IPS-NIHi7 (cell line): ENCODE results near the gene ACTG1.
A peak's percentile ranks its signal among the peaks of the same experiment; 100 is the strongest.

Experiments
- DNase-seq: peaks from one replicate; pipeline ENCODE4 v3.0.0; 2012; ENCODE audit warnings: mixed read lengths; ENCODE audit errors: extremely low spot score

ACTG1 gene

DNA sequence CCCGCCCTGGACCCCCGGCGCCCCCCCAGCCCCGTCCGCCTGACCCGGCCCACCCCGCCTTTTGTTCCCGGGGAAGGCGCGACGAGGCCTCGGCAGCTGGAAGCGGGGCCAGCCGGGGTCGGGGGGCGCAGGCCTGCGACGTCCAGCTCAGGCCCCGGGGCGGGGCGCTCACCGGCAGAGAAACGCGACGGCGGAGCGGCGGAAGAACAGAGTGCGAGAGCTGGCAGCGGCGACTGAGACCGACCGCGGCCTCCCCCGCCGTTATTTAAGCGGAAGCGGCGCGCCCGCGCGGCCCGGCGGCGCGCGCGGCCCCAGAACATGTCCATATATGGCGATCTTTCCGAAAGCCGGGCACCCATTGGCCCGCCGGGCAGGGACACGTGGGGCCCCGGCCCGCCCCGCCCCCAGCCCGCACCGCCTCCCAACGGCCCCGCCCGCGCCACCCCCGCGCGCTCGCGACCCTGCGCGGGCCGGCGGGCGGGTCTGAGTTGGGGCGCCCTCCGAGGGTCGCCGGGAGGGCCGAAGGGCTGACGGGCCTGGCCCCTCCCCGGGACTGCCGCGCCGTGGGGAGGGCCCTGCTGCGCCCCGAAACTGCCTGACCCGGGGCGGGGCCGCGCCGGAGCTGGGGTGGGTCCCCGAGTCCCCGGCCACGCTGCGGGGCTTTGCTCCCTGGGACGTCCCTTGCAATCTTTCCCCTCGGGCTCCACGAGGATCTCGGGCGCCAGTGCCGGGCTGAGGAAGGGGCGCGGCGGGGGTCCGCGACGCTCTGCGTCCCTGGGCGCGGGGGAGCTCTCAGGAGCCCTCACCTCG, at the start of gene ACTG1:
TSS of gene ACTG1 (minus strand) at position 238 of the 810 bp plus-strand sequence. CDS start 445 bp downstream, outside the sequence.
- DNase-seq: peak; percentile 83

DNA sequence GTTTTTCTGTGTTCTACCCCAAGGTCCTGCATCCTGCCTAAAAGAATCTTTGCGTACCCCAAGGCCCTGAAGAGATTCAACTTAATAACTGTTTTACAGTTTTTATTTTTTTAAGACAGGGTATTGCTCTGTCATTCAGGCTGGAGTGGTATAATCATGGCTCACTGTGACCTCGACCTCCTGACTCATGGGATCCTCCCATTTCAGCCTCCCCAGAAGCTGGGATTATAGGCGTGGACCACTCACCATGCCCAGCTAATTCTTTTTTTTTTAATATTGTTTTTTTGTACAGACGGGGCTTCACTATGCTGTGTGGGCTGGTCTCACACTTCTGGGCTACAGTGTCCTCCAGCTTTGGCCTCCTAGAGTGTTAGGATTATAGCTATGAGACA, 48.9 kb upstream of the ACTG1 start:
- no peak for DNase-seq

GRCh38 chr17:81558941-81559806, 46.6 kb upstream of the ACTG1 start:
- DNase-seq: no peak

DNA sequence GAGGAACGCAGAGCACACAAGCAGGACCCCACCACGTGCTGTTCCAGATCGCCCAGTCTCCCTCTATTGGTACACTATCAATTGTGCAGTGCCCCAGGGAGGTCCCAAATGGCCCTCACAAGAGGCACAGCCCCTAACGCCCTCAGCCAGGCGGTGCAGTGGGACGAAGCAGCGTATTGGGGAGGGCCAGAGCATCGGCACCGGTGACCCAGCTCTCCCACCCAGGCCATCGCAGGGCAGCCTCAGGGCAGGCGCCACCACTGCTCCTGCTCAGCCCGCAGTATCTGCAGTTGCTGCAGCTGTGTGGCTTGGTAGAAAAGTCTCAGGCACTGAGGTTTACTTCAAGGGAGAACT, 45.5 kb upstream of the ACTG1 start:
- DNase-seq: no peak

GRCh38 chr17:81557276-81558114, 44.9 kb upstream of the ACTG1 start:
- DNase-seq: no peak

- DNase-seq: no peak
Observed at GRCh38 chr17:81556863-81557262, 44.3 kb upstream of the ACTG1 start.

DNA sequence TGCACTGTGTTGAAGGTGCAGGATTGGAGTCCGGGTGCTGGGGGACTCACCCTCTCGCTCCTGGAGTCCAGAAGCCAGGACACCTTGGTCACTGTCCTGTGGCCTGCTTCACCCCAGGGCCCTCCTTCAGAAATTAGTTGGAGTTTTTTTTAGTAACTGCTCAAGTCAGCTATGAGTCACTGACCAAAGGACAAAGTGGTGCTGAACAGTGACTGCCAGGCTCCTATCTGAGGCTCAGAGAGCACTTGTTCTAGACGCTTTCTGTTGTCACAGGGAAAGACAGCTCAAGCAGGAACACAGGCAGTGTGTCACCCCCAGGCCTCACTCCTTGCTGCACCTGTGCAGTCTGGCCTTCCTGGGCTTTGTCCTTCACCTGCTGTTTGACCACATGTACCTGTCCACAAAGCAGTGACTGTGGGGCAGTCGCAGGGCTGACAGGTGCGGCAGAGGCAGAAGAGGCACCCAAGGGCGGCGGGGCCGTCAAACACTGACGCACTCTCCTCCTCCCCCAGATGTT, 43.6 kb upstream of the ACTG1 start:
- DNase-seq: no peak

- no peak for DNase-seq
Observed at GRCh38 chr17:81553616-81554181, 41.1 kb upstream of the ACTG1 start.

- peak; percentile 92 for DNase-seq
Observed at GRCh38 chr17:81553018-81553615, 40.5 kb upstream of the ACTG1 start.

DNA sequence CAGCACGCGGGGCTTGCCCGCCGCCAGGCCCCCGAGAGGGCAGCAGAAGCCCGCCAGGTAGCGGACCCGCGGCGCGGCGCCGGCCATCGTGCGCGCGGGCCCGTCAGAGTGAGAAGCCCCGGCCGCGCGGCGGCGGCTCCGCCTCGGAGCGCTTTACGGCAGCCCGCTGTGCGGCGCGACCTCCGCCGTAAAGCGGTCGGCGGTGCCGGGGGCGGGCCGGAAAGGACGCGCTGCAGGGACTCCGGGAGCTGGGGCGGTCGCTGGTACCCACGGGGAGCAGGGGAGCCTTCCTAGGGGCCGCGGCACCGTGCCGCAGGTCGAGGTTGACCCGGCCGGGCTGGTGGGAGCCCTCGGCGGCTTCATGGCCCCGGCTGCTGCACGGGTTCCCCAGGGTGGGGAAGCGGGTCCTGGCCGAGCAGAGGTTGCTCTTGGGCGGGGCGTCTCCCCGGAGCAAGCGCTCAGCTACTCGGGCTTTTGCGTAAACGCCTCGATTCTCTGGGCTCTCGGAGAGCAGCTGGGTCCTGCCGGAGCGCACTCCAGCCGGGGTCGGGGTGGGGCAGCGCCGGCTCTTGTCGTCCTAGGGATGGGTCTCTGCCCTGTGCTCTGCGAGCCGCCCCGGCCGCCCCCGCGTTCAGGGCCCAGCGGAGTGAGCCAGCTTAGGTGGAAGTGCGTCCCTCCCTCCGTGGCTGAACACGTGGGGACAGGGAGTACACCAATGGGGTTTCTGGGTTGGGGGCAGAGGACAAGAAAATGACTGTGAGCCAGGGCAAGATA, 39.8 kb upstream of the ACTG1 start, which contains the start of gene FAAP100:
TSS of gene FAAP100 (minus strand) at position 110 of the 774 bp plus-strand sequence. CDS start at position 87, 23 bp downstream.
- peak; percentile 94 for DNase-seq

- DNase-seq: no peak
Observed at GRCh38 chr17:81551458-81552243, 39.1 kb upstream of the ACTG1 start.

DNA sequence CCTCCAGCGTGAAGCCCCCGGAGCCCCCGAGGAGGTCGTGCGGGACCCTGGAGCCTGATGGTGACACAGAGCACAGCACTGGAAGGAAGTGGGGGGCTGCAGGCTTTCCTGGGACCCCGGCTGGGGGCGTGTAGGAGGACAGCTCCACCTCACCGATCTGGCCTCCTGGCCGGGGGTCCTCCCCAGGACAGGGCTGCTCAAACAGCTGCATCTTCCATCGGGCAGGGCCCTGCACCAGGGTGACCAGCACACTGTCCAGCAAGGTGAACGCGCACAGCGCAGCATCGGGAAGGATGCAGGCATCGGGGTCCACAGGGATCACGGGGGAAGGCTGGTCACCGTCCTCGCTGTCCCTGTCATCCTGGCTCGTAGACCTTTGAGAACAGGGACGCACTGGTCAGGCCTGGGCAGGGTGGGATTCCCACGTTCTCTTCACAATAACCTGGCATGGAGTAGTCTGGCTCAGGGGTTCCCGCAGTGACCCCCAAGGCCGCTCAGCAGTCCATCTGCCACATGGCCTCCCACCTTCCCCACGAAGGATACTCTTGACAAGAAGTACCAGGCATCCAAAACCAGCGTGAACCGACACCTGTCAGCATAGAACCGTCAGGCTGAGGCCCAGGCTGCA, 38.3 kb upstream of the ACTG1 start:
- DNase-seq: no peak

DNA sequence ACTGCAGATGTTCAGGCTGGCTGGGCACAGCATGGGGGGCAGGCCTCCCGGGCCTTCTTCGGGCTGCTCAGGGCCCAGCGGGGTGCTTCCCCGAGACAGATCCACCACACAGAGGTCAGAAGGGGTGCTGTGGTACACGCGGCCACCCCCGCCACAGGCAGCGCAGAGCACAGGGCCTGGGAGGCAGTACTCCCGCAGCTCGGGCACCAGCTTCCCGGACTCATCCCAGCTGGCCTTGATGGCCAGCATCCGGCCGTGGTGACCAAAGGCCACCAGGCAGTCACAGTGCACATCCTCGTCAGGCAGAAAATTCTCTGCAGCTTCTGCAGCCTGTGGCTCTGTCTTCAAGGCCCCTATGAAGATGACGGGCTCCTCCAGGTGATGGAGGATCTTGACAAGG, 37.7 kb upstream of the ACTG1 start:
- DNase-seq: no peak

GRCh38 chr17:81549826-81550225, 37.2 kb upstream of the ACTG1 start:
- DNase-seq: no peak

DNA sequence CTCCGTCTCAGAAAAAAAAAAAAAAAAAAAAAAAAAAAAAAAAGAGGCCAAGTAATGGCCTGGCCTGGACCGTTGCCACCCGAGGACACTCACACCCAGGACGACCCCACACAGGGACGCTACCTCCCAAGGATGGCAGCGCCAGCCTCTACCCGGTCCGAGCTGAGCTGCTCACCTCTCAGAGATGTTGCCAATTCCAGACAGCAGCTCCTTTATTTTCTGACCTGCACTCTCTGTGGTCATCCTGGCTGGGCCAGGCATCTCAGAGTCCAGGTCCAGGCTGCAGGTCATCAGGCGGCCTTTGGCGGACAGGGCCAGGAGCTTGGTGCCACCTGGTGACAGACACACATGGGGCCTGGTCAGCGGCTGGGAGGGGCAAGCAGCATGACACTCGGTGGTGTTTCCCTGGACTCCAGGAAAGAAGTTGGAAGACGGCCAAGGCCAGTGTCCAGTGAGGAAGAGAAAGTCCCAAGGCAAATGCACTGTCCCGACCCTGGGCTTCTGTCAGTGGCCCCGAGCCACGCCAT, 36.5 kb upstream of the ACTG1 start:
- no peak for DNase-seq

DNA sequence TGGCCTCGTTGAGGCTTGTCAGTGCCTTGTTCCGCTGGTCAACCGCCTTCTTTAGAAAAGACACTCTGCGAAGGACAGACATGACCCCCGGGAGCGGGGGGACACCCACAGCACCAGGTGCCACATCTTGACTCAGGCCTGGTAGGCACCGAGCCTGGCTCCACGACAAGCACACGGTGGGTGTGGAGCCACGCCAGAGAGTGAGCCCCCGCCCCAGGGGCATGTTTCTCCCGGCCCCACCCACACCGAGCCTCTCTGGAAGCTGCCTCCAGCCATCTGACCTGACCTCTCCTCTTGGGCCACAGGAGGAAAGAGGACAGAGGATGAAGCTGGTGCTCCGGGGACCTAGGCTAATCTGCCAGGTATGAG, 35.0 kb upstream of the ACTG1 start:
- no peak for DNase-seq

DNA sequence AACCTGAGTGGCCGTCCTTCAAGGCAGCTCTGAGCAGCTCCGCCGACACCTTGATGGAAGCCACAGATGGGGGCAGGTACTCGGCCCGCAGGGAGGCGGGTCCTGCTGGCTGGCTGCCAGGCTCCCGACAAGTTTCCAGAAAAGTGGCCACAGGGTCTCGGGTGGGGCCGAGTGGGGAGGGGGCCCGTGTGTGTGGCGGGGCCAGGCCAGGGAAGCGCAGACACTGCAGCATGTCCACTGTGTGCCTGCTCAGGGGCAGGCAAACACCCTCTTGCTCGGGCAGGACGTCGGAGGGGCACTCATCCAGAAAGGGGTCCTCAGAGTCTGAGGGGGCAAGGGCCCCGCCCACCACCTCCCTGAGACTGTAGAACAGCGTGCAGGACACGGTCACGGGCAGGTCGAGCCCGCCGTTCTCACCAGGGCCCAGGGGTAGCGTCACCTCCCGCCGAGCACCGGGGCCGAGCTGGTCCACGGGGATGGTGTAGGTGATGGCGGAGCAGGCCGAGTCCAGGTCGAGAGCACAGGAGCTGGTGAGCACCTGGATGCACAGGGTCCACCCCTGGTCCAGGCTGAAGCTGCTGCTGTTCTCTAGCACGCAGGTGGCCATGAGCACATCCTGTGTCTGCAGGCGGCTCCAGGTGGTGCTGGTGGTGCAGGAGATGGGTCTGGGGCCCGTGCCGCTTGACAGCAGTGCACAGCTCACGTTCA, 34.5 kb upstream of the ACTG1 start:
- no peak for DNase-seq
